ENCODE measurements around the gene ACOT8. TPM values are rescaled to one million over a fixed set of nuclear protein-coding genes. Genes with fewer than 3 reads are reported as not detected.
"Not testable (repeated sequence)": the region's sequence is repeated elsewhere in the genome, so short reads cannot be mapped to it uniquely, and the experiment has no call there.

Gene ACOT8
- 20.6 and 21.3 TPM in 2 replicates for total RNA-seq (ENCODE audit: low replicate concordance)
- long read RNA-seq, transcript ACOT8-201 (6 exons, 1,168 nt), result major isoform, 31 of 43 reads
- long read RNA-seq, transcript ACOT8-204 (6 exons, 1,197 nt), result minor isoform, 5 of 43 reads
- long read RNA-seq, partial matches to known transcripts, result 3 of 43 reads
- long read RNA-seq, other reads (novel, unspliced or antisense), result 2 of 43 reads

GRCh38 chr20:45857114-45857881 is at the start of gene ACOT8, which contains the start of gene ZSWIM3:
Gene ACOT8 (minus strand): TSS chr20:45857392. CDS start chr20:45857315, 77 bp downstream.
Gene ZSWIM3 (plus strand): TSS chr20:45857614. CDS start chr20:45857826, 212 bp downstream.
- peak; percentile 93 for DNase-seq (ENCODE audit: extremely low spot score, unreplicated experiment)
- no peak for TF ChIP-seq CTCF (conservative IDR thresholded peaks at IDR 0.05)
- H3K9me3 Mint-ChIP-seq, result no peaks in the 10 kb centered on the region
- no peaks in the 10 kb centered on the region for H3K36me3 Mint-ChIP-seq
- H3K27me3 Mint-ChIP-seq, result no peaks in the 10 kb centered on the region
- H3K4me1 Mint-ChIP-seq (ENCODE audit: unreplicated experiment), result peaks cover 25% of the 10 kb centered on the region
- H3K4me3 Mint-ChIP-seq, result peak within 1 kb of the TSS; percentile 96
- peak within 1 kb of the TSS; percentile 90 for H3K27ac Mint-ChIP-seq

GRCh38 chr20:45905505-45906079 is 48.4 kb upstream of the ACOT8 start:
- no peaks in the 10 kb centered on the region for H3K9me3 Mint-ChIP-seq
- no peak overlapping the region for H3K4me3 Mint-ChIP-seq
- peaks cover 2% of the 10 kb centered on the region for H3K4me1 Mint-ChIP-seq (ENCODE audit: unreplicated experiment)
- no peaks in the 10 kb centered on the region for H3K27me3 Mint-ChIP-seq
- peaks cover 7% of the 10 kb centered on the region for H3K36me3 Mint-ChIP-seq
- H3K27ac Mint-ChIP-seq, result peak overlapping the region; percentile 4
- TF ChIP-seq CTCF (conservative IDR thresholded peaks at IDR 0.05), result no peak
- DNase-seq (ENCODE audit: extremely low spot score, unreplicated experiment), result no peak

GRCh38 chr20:45904583-45905504 is 47.7 kb upstream of the ACOT8 start:
- no peak for TF ChIP-seq CTCF (conservative IDR thresholded peaks at IDR 0.05)
- Mint-ChIP-seq H3K27ac (no peak overlapping the region), H3K27me3 (no peaks in the 10 kb centered on the region), H3K36me3 (peaks cover 5% of the 10 kb centered on the region), H3K4me1 (ENCODE audit: unreplicated experiment) (no peaks in the 10 kb centered on the region), H3K9me3 (no peaks in the 10 kb centered on the region), H3K4me3 (no peak overlapping the region)
- no peak for DNase-seq (ENCODE audit: extremely low spot score, unreplicated experiment)

GRCh38 chr20:45902199-45902701 is 45.1 kb upstream of the ACOT8 start:
- TF ChIP-seq CTCF (conservative IDR thresholded peaks at IDR 0.05), result no peak
- no peaks in the 10 kb centered on the region for H3K9me3 Mint-ChIP-seq
- H3K4me1 Mint-ChIP-seq (ENCODE audit: unreplicated experiment), result no peaks in the 10 kb centered on the region
- no peaks in the 10 kb centered on the region for H3K27me3 Mint-ChIP-seq
- no peak overlapping the region for H3K4me3 Mint-ChIP-seq
- peaks cover 9% of the 10 kb centered on the region for H3K36me3 Mint-ChIP-seq
- no peak for DNase-seq (ENCODE audit: extremely low spot score, unreplicated experiment)
- no peak overlapping the region for H3K27ac Mint-ChIP-seq

- not testable (repeated sequence) for H3K4me1 Mint-ChIP-seq (ENCODE audit: unreplicated experiment); H3K27me3 Mint-ChIP-seq; H3K9me3 Mint-ChIP-seq; DNase-seq (ENCODE audit: extremely low spot score, unreplicated experiment); H3K27ac Mint-ChIP-seq; H3K4me3 Mint-ChIP-seq; H3K36me3 Mint-ChIP-seq
Measured at GRCh38 chr20:45901332-45901731, 44.1 kb upstream of the ACOT8 start.

Measured in type B pancreatic cell (in vitro differentiated cells).